Heart left ventricle (tissue), 16 donors: ENCODE data around the gene KIF1A. TPM values are rescaled to one million over a fixed set of nuclear protein-coding genes. Genes with fewer than 3 reads are reported as not detected.
A peak's percentile ranks its signal among the peaks of the same experiment; 100 is the strongest.

Experiments
- ATAC-seq, 4 donors: fragments of 200-7000 bp; cut with Tn5 transposase; one replicate each; pipeline ENCODE4 v1.9.1; 2020 to 2022; ENCODE audit warnings: moderate library complexity in 4 of 4, mild to moderate bottlenecking in 3 of 4, moderate number of reproducible peaks in 1 of 4
- DNase-seq, 5 donors: peaks; one replicate each; pipeline ENCODE4 v3.0.0-alpha.2; 2020
- H3K27ac ChIP-seq, 12 donors: fragments of 200-600 bp; sonication (generic) in 4 of 12; one replicate each; pipeline versions ENCODE4 v1.5.0 to v1.8.0; 2016 to 2022; ENCODE audit warnings: mild to moderate bottlenecking in 2 of 12
- H3K27me3 ChIP-seq, 9 donors: fragments of 200-600 bp; sonication (generic) in 2 of 9; one replicate each; pipeline versions ENCODE4 v1.5.1 to v1.8.0; 2016 to 2022; ENCODE audit warnings: mild to moderate bottlenecking in 3 of 9
- H3K36me3 ChIP-seq, 9 donors: fragments of 200-600 bp; sonication (generic) in 2 of 9; one replicate each; pipeline versions ENCODE4 v1.5.0 to v1.8.0; 2018 to 2022; ENCODE audit warnings: mild to moderate bottlenecking in 2 of 9
- H3K4me1 ChIP-seq, 12 donors: fragments of 200-600 bp; sonication (generic) in 4 of 12; one replicate each; pipeline versions ENCODE4 v1.5.0 to v1.8.0; 2016 to 2022; ENCODE audit warnings: mild to moderate bottlenecking in 3 of 12
- H3K4me3 ChIP-seq, 12 donors: fragments of 200-600 bp; sonication (generic) in 4 of 12; one replicate each; pipeline versions ENCODE4 v1.5.0 to v1.8.0; 2017 to 2022; ENCODE audit warnings: mild to moderate bottlenecking in 9 of 12, moderate library complexity in 4 of 12
- H3K9me3 ChIP-seq, 12 donors: fragments of 200-600 bp; sonication (generic) in 4 of 12; one replicate each; pipeline versions ENCODE4 v1.5.0 to v1.8.0; 2016 to 2022; ENCODE audit warnings: mild to moderate bottlenecking in 1 of 12
- POLR2A ChIP-seq, 2 donors: fragments of 450-650 bp; IDR thresholded peaks; one replicate each; pipeline ENCODE4 v1.6.1; 2017; ENCODE audit warnings: antibody characterized with exemption in 2 of 2, mild to moderate bottlenecking in 2 of 2, moderate library complexity in 2 of 2
- WGBS, 4 donors: extraction: QIAGEN DNeasy Blood & Tissue Kit in 2 of 4; methylation state at CpG; one replicate each; pipeline versions ENCODE4 v1.1.5 to v1.1.7; 2013 to 2018; 5-methylcytosine and 5-hydroxymethylcytosine counted together
- intact Hi-C, 10 donors: fragments of 100-400 bp; cut with DNase I; formaldehyde crosslinking; loops; one replicate each; pipeline versions ENCODE4 v1.11.1 to v1.14.2; 2022
- polyA plus RNA-seq, 2 donors: library from polyadenylated mRNA; stranded (reverse); fragments of 200-250 nt; gene quantifications; one replicate each; pipeline ENCODE4 v1.2.3, GENCODE V29; 2013
- total RNA-seq, 9 donors: library from RNA; depleted of rRNA in 2 of 9; stranded (reverse); fragments of >200 nt in 2 of 9; fragmentation: NEBNext Ultra II Directional in 3 of 9; extraction: Animal tissue kit (Norgen Biotek cat#: 25700) in 3 of 9; gene quantifications; one replicate each; pipeline versions ENCODE4 v1.1.0 to v1.2.4, GENCODE V29; 2016 to 2023
- TF ChIP-seq, protein P1 (sequence below), 12 donors: fragments of 200-600 bp; sonication (generic) in 4 of 12; IDR thresholded peaks; one replicate each; pipeline versions ENCODE4 v1.5.0 to v1.8.0; 2018 to 2022; ENCODE audit warnings: antibody characterized with exemption in 12 of 12, mild to moderate bottlenecking in 5 of 12
- donor health status: ischemic (EF 13 %, LVEDD 7.1; RV severe dilation, severe dysfunction).
- donor health status: healthy with polysubstance abuse.
- donor health status: DM: no; HTN: yes; CAD: no.
- donor health status: DM: no; HTN: no; CAD: no.
- donor health status: ischemic (EF 25% LVEDD 6.9; RV normal size, moderate dysfunction).
- donor health status: ischemic (EF 25% LVEDD 5.7; RV mildly dilated, moderate dysfunction).
- donor health status: healthy.
- donor health status: DM: yes; HTN: yes; CAD: no.
- donor health status: ischemic (EF 35%, LVEDD 5.7; RV mildly dilated, moderate dysfunction).
- donor health status: nonischemic (EF 11% LVEDD 7.7; RV severe dilation, severe dysfunction).
- donor health status: DM: yes; HTN: yes; CAD: no.
- donor health status: PGD.
- donor health status: ischemic (EF 29% LVEDD 5.4; RV normal size, mild dysfunction).
- donor health status: nonischemic (EF 23%, LVEDD 6.1; RV moderate dilation, normal function).

The KIF1A gene
- total and polyA plus RNA-seq, 11 donors, result 0.76 to 25.8 (median 2.7) TPM

DNA sequence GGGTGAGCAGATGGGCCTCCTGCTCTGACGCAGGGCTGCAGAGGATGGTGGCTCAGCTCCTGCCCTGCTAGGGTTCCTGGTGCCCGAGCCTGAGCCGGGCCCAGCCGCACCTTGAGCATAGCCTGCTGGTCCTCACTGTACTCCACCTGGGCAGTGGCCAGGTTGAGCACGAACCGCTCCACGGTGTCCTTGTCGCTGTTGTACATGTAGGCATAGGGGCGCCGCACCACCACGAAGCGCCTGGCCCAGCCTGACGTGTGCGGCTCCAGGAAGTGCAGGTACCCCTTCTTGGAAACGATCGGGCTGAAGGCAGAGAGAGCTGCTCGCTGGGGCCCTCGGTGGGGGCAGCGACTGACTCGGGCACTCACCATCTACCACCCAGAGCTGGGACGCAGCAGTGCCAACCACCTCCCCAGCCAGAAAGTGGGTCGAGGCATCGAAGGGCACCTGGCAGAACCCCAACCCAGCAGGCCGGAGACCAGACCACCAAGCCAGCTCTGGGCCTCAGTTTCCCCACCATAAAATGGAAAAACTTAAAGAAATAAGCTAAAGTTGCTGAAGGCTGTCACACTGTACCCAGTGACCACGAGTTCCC lies 101.0 kb downstream of the KIF1A start:
- peak in 1 of 5 donors; percentile 18 for DNase-seq
- H3K27me3 ChIP-seq, result peaks cover 0 to 9% (median 0%) of the 10 kb centered on the region in 9 donors

DNA sequence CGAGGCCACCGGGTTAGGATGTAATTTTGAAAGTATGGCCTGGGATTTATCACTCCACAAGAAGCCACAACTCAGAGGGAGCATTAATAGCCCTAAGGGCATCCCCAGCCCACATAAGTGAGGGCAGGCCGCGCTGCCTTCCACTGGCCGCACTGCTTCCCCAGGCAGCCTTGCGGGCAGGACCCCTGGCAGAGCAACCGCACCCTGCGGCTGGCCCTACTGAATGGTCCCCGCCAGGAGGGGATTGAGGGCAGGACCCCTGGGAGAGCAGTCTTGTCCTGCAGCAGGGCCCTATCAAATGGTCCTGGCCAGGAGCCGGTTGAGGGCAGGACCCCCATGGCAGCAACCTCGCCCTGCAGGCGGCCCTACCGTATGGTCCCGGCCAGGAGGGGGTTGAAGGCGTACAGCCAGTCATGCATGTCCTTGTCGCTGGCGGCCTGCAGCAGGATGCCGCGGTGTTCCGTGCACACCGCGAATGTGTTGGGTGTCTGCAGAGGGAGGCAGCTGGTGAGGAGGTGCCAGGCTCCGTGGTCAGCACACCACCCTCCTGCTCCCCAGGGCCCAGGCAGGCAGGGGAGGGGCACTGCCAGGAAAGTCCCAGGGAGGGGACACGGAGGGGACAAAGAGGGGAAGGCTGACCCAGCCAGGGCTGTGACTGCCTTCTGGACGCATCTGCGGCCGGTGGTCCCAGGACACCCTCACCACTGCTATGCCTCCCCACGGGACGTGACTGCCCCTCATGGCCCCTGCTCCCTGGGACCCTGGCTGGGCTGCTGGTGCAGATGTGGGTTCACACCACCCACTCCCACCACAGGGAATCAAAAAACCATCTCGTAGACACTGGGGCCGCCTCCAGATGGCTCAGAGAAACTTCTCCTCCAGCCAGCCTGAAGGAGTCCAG lies 102.1 kb downstream of the KIF1A start:
- intact Hi-C loops, result no loop called here
- ATAC-seq (no peak), DNase-seq (peak in 1 of 5 donors; percentile 17)
- Histone ChIP-seq H3K4me3 (no peak overlapping the region), H3K4me1 (no peaks in the 10 kb centered on the region), H3K27ac (no peak overlapping the region), H3K9me3 (no peaks in the 10 kb centered on the region), H3K36me3 (no peaks in the 10 kb centered on the region), H3K27me3 (peaks cover 0 to 9% (median 0%) of the 10 kb centered on the region in 9 donors)
- WGBS, 4 donors, result 86 to 93% (median 89%) methylated on average over 19 to 31 of the region's 31 CpGs
- TF ChIP-seq POLR2A (IDR thresholded peaks at IDR 0.05), result no peak
- TF ChIP-seq, protein P1, sequence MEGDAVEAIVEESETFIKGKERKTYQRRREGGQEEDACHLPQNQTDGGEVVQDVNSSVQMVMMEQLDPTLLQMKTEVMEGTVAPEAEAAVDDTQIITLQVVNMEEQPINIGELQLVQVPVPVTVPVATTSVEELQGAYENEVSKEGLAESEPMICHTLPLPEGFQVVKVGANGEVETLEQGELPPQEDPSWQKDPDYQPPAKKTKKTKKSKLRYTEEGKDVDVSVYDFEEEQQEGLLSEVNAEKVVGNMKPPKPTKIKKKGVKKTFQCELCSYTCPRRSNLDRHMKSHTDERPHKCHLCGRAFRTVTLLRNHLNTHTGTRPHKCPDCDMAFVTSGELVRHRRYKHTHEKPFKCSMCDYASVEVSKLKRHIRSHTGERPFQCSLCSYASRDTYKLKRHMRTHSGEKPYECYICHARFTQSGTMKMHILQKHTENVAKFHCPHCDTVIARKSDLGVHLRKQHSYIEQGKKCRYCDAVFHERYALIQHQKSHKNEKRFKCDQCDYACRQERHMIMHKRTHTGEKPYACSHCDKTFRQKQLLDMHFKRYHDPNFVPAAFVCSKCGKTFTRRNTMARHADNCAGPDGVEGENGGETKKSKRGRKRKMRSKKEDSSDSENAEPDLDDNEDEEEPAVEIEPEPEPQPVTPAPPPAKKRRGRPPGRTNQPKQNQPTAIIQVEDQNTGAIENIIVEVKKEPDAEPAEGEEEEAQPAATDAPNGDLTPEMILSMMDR (IDR thresholded peaks at IDR 0.05), result no peak

More for the DNA sequence above, 101.0 kb downstream of the KIF1A start:
- Histone ChIP-seq H3K4me3 (no peak overlapping the region), H3K36me3 (no peaks in the 10 kb centered on the region), H3K27ac (no peak overlapping the region), H3K9me3 (no peaks in the 10 kb centered on the region), H3K4me1 (no peaks in the 10 kb centered on the region)
- intact Hi-C loops, result no loop called here
- TF ChIP-seq, protein P1 (IDR thresholded peaks at IDR 0.05), result no peak
- TF ChIP-seq POLR2A (IDR thresholded peaks at IDR 0.05), result no peak
- ATAC-seq, result no peak
- 91 to 96% (median 93%) methylated on average over 16 to 25 of the region's 25 CpGs for WGBS, 4 donors

DNA sequence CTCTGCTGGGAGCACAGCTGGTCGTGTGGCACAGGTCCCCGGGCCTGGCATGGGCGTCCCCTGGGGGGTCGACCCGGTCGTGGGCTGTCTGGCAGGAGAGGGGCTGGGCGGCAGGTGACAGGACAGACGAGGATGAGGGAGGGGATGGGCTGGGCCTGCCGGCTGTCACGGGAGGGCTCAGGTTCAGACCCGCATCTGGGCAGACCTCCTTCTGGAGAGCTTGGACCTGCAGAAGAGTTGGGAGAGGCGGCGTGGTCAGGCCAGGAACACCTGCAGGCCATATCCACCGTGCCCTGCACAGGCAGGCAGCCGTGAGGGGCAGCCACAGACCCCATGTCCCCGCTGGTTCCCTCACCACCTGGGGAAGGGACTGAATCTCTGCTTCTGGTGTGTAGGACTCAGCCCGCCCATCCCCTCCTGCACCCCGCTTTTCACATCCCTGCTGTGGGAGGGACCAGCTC lies 102.8 kb downstream of the KIF1A start:
- TF ChIP-seq POLR2A (IDR thresholded peaks at IDR 0.05), result no peak
- TF ChIP-seq, protein P1 (IDR thresholded peaks at IDR 0.05), result no peak
- Histone ChIP-seq H3K4me1 (no peaks in the 10 kb centered on the region), H3K4me3 (no peak overlapping the region), H3K27me3 (peaks cover 0 to 9% (median 0%) of the 10 kb centered on the region in 9 donors), H3K9me3 (no peaks in the 10 kb centered on the region), H3K27ac (no peak overlapping the region), H3K36me3 (no peaks in the 10 kb centered on the region)
- peak in 2 of 5 donors; percentile 15 to 51 for DNase-seq
- WGBS, 4 donors, result 74 to 89% (median 81%) methylated on average over 11 to 18 of the region's 18 CpGs
- intact Hi-C loops, result no loop called here
- no peak for ATAC-seq
